CD4-positive, CD25-positive, alpha-beta regulatory T cell (primary cell): ENCODE measurements around the gene ESR1. TPM values are rescaled to one million over a fixed set of nuclear protein-coding genes. Genes with fewer than 3 reads are reported as not detected.

Source experiments
- ATAC-seq, 2 donors: fragments of 150-1000 bp; cut with Tn5 transposase; one replicate each; pipeline ENCODE4 v1.10.0; 2021; ENCODE audit warnings: low read depth in 2 of 2, moderate number of reproducible peaks in 2 of 2, moderate library complexity in 1 of 2
- DNase-seq, 3 donors: peaks; one replicate each; pipeline versions ENCODE4 v3.0.0 to v3.0.0-alpha.2; 2012 to 2022; ENCODE audit warnings: mixed read lengths in 1 of 3
- H3K27ac ChIP-seq: one replicate; pipeline ENCODE4 v1.7.0; 2013; ENCODE audit warnings: mild to moderate bottlenecking, low read length; ENCODE audit not compliant: insufficient read depth, poor library complexity, severe bottlenecking
- H3K27me3 ChIP-seq: one replicate; pipeline ENCODE4 v1.7.0; 2013; ENCODE audit warnings: low read length; ENCODE audit not compliant: control insufficient read depth, insufficient read depth
- H3K36me3 ChIP-seq: one replicate; pipeline ENCODE4 v1.7.0; 2013; ENCODE audit warnings: mild to moderate bottlenecking, low read length, moderate library complexity; ENCODE audit not compliant: control insufficient read depth, insufficient read depth
- H3K4me1 ChIP-seq: 2 replicates; pipeline ENCODE4 v1.7.0; 2013; ENCODE audit warnings: mild to moderate bottlenecking, low read length; ENCODE audit not compliant: insufficient read depth, control insufficient read depth, poor library complexity, severe bottlenecking
- H3K4me3 ChIP-seq: one replicate; pipeline ENCODE4 v1.7.0; 2013; ENCODE audit warnings: low read depth, mild to moderate bottlenecking, low read length, moderate library complexity
- H3K9me3 ChIP-seq, 2 experiments: 1 replicate in 1 of 2; 2 replicates in 1 of 2; pipeline ENCODE4 v1.7.0; 2013; ENCODE audit warnings: low read length in 2 of 2, mild to moderate bottlenecking in 1 of 2, moderate library complexity in 1 of 2; ENCODE audit not compliant: control insufficient read depth in 2 of 2
- H3K27ac Mint-ChIP-seq, 3 donors: one replicate each; pipeline ENCODE4 v1.8.0; 2020 to 2022; ENCODE audit warnings: mild to moderate bottlenecking in 3 of 3, mixed read lengths in 3 of 3, moderate library complexity in 2 of 3
- H3K27me3 Mint-ChIP-seq: one replicate; pipeline ENCODE4 v1.8.0; 2022; ENCODE audit warnings: mild to moderate bottlenecking, mixed read lengths
- H3K36me3 Mint-ChIP-seq: one replicate; pipeline ENCODE4 v1.8.0; 2020; ENCODE audit warnings: mixed read lengths
- H3K4me1 Mint-ChIP-seq, 4 donors: one replicate each; pipeline ENCODE4 v1.8.0; 2020 to 2022; ENCODE audit warnings: mixed read lengths in 4 of 4, mild to moderate bottlenecking in 1 of 4
- H3K4me3 Mint-ChIP-seq, 4 donors: one replicate each; pipeline ENCODE4 v1.8.0; 2020 to 2022; ENCODE audit warnings: mild to moderate bottlenecking in 4 of 4, mixed read lengths in 4 of 4, moderate library complexity in 3 of 4
- H3K9me3 Mint-ChIP-seq, 7 donors: one replicate each; pipeline ENCODE4 v1.8.0; 2020 to 2022; ENCODE audit warnings: mixed read lengths in 7 of 7, mild to moderate bottlenecking in 3 of 7, moderate library complexity in 2 of 7
- polyA plus RNA-seq, 4 donors: library from polyadenylated mRNA; unstranded; fragments of 300-500 nt; fragmentation: Illumina TruSeq; gene quantifications; one replicate each; pipeline ENCODE4 v1.2.3, GENCODE V29; 2021
- total RNA-seq: library from RNA; stranded (reverse); gene quantifications from one replicate; pipeline ENCODE4 v1.2.3, GENCODE V29; 2022

Gene ESR1
- total and polyA plus RNA-seq, 5 donors from 2014 or later, result 0.18 to 4.7 (median 0.68) TPM

DNA sequence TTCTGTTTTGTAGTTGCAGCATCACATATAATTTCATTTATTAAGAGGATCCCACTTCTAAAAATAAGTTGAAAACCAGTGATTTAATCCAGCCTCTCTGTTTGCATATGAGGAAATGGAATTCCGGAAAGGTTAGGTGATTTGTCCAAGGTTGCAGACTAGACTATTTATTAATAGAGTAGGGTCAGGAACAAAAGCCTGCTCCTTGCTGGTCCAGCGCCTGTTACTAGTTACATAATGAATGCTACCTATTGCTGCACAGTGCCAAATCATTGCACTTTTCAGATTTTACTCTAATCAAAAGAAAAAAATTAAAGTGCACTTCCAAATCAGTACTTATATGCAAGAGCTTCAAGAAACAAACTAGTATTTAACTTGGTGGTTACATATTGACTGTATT lies 238.6 kb downstream of the ESR1 start:
- H3K9me3 ChIP-seq, result no peaks in the 10 kb centered on the region
- no peak overlapping the region for H3K27ac Mint-ChIP-seq
- peaks cover 4% of the 10 kb centered on the region for H3K27me3 Mint-ChIP-seq
- H3K36me3 ChIP-seq, result no peaks in the 10 kb centered on the region
- H3K36me3 Mint-ChIP-seq, result no peaks in the 10 kb centered on the region
- no peak overlapping the region for H3K4me3 Mint-ChIP-seq
- H3K4me3 ChIP-seq, result no peak overlapping the region
- H3K27ac ChIP-seq, result no peak overlapping the region
- DNase-seq (no peak), ATAC-seq (no peak)
- H3K4me1 Mint-ChIP-seq, result no peaks in the 10 kb centered on the region
- H3K4me1 ChIP-seq, result no peaks in the 10 kb centered on the region
- H3K27me3 ChIP-seq, result no peaks in the 10 kb centered on the region
- H3K9me3 Mint-ChIP-seq, result peaks cover 0 to 6% (median 0%) of the 10 kb centered on the region in 7 donors

DNA sequence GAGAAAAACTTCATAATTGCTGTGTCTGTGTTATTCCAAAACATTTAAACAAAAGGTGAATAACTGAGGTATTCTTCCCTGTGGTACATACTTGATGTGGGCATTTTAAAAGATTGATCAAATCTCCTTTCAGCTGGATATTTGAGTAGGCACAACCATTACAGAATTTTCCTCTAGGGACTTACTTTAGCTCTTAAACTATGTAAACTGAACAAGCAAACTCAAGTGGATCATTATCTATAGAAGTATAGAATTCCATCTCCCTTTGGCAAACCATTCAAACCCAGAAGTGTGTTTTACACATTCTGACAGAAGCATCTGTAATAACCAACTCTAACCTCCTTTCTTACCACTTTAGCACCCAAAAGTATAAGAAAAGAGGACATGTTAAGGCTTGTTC lies 241.4 kb downstream of the ESR1 start:
- ATAC-seq, result no peak
- Mint-ChIP-seq H3K36me3 (no peaks in the 10 kb centered on the region), H3K4me1 (no peaks in the 10 kb centered on the region), H3K27ac (no peak overlapping the region), H3K4me3 (no peak overlapping the region), H3K9me3 (no peaks in the 10 kb centered on the region), H3K27me3 (peaks cover 4% of the 10 kb centered on the region)
- H3K4me1 ChIP-seq, result no peaks in the 10 kb centered on the region
- no peaks in the 10 kb centered on the region for H3K36me3 ChIP-seq
- no peak overlapping the region for H3K27ac ChIP-seq
- H3K4me3 ChIP-seq, result no peak overlapping the region
- H3K9me3 ChIP-seq, result no peaks in the 10 kb centered on the region
- no peaks in the 10 kb centered on the region for H3K27me3 ChIP-seq
- DNase-seq, result no peak

DNA sequence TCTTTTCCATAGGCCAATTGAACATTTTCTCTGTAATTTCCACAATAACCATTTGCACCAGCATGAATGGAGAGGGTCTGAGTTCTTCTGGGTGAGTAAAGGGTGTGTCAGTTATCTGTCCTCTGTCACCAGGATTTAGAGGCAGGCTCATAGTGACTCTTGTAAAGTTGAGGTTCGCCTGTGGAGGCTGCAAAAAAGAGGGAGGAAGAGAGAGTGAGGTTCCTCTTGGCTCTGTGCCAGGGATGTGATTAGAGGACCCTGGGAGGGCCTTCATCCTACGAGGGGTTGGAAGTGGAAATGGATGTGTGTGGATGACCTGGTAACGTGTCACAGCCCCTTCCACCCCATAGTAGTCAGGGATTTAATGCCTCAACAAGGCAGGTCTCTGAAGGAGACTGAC lies 242.0 kb downstream of the ESR1 start:
- no peak overlapping the region for H3K4me3 Mint-ChIP-seq
- no peak for ATAC-seq

DNA sequence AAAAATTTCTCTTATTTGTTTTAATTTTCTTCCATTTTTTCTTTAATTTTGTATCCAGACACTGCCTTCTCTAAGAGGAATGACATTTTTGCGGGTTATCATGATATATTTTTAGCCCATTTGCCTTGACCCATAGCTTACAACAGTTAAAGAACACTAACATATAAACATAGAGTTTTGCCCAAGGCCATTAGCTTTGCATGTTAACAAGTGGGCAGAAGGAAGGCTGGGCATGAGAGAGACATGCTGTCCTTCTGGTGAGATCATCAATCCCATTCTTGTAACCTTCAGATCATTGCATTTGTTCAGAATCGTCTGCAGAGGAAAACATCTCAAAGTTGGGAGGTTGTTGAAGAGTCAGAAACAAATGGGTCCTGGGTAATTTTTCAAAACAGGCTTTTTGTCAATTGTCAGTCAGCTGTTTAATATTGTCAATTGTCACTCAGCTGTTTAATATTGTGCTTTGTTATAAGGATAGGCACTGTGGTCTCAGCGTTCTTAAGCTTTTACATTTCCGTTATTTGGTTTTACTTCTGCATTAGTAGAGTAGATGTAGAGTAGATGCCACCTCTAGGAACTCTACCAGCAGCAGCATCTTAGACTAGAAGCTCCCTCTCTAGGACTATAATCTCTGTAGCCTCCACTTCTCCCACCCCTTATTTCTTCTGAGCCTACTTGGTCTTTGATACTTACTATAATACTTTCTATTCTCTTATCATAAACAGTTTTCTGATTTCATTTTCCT lies 243.1 kb downstream of the ESR1 start:
- no peak for ATAC-seq
- Mint-ChIP-seq H3K9me3 (no peaks in the 10 kb centered on the region), H3K4me1 (no peaks in the 10 kb centered on the region), H3K27ac (peak overlapping the region in 1 of 3 donors; percentile 87), H3K4me3 (no peak overlapping the region), H3K36me3 (no peaks in the 10 kb centered on the region), H3K27me3 (no peaks in the 10 kb centered on the region)
- Histone ChIP-seq H3K27me3 (no peaks in the 10 kb centered on the region), H3K36me3 (no peaks in the 10 kb centered on the region), H3K4me1 (no peaks in the 10 kb centered on the region), H3K9me3 (no peaks in the 10 kb centered on the region), H3K27ac (no peak overlapping the region), H3K4me3 (no peak overlapping the region)
- no peak for DNase-seq

More for the DNA sequence above, 242.0 kb downstream of the ESR1 start:
- Histone ChIP-seq H3K4me1 (no peaks in the 10 kb centered on the region), H3K27ac (no peak overlapping the region), H3K36me3 (no peaks in the 10 kb centered on the region), H3K9me3 (no peaks in the 10 kb centered on the region), H3K27me3 (no peaks in the 10 kb centered on the region), H3K4me3 (no peak overlapping the region)
- Mint-ChIP-seq H3K27me3 (peaks cover 4% of the 10 kb centered on the region), H3K9me3 (no peaks in the 10 kb centered on the region), H3K4me1 (no peaks in the 10 kb centered on the region), H3K27ac (no peak overlapping the region), H3K36me3 (no peaks in the 10 kb centered on the region)
- DNase-seq, result no peak

DNA sequence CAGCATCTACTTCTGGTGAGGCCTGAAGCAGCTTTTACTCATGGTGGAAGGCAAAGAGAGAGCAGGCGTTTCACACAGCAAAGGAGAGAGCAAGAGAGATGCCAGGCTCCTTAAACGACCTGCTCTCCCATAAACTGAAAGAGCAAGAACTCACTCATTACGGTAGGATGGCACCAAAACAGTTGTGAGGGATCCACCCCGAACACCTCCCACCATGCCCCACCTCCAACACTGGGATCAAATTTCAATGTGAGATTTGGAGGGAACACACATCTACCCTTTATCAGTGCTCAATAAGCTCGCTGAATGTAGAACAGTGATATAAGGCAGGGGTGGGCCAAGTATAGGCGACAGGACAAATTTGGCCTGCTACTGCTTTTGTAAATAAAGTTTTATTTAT lies 244.6 kb downstream of the ESR1 start:
- H3K27ac ChIP-seq, result no peak overlapping the region
- no peak overlapping the region for H3K27ac Mint-ChIP-seq
- H3K27me3 ChIP-seq, result no peaks in the 10 kb centered on the region
- H3K36me3 ChIP-seq, result no peaks in the 10 kb centered on the region
- H3K4me1 ChIP-seq, result no peaks in the 10 kb centered on the region
- no peak for DNase-seq
- H3K27me3 Mint-ChIP-seq, result no peaks in the 10 kb centered on the region
- no peaks in the 10 kb centered on the region for H3K36me3 Mint-ChIP-seq
- no peaks in the 10 kb centered on the region for H3K9me3 ChIP-seq
- H3K4me1 Mint-ChIP-seq, result peaks cover 0 to 4% (median 0%) of the 10 kb centered on the region in 4 donors
- no peak for ATAC-seq
- no peak overlapping the region for H3K4me3 ChIP-seq
- no peaks in the 10 kb centered on the region for H3K9me3 Mint-ChIP-seq
- no peak overlapping the region for H3K4me3 Mint-ChIP-seq

DNA sequence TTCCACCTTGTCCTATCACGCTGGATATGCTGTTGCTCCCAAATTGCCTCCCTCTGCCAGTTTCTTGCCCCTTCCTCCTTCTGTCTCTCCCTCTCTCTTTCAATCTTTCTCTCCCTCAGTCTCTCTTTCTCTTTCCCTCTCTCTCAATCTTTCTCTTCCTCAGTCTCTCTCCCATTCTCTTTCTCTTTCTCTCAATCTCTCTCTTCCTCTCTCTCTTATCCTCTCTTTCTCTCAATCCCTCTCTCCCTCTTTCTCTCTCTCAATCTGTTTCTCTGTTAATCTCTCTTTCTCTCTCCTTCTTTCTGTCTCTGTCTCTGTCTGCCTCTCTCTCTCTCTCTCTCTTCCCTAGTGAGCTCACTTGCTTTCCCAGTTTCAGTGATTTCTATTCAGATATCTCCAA lies 245.8 kb downstream of the ESR1 start:
- no peak overlapping the region for H3K27ac Mint-ChIP-seq

DNA sequence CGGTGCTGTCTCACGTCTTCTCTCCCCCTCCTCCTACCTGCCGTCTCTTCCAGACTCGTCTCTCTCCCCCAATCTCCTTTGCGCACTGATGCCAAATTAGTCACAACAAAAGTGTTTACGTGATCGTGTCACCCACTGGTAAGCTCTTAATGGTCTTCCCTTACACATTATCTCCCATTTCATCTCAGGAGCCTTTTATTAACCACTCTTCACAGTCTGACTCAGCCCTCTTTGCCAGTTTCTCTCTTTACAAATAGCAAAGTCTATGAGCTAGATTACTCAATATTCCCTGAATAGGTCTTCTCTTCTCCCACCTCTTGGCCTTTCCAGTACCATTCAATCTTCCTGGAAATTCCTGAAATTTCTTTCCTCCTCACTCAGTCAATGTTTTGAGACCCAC lies 247.0 kb downstream of the ESR1 start:
- H3K27ac ChIP-seq, result no peak overlapping the region
- no peaks in the 10 kb centered on the region for H3K36me3 ChIP-seq
- Mint-ChIP-seq H3K27me3 (no peaks in the 10 kb centered on the region), H3K27ac (no peak overlapping the region), H3K36me3 (no peaks in the 10 kb centered on the region), H3K9me3 (no peaks in the 10 kb centered on the region), H3K4me1 (peaks cover 4 to 6% (median 4%) of the 10 kb centered on the region in 4 donors), H3K4me3 (no peak overlapping the region)
- H3K4me1 ChIP-seq, result no peaks in the 10 kb centered on the region
- no peaks in the 10 kb centered on the region for H3K27me3 ChIP-seq
- no peak overlapping the region for H3K4me3 ChIP-seq
- peak in 1 of 3 donors; percentile 3 for DNase-seq
- H3K9me3 ChIP-seq, result no peaks in the 10 kb centered on the region
- ATAC-seq, result no peak

More for the DNA sequence above, 245.8 kb downstream of the ESR1 start:
- peaks cover 4 to 5% (median 4%) of the 10 kb centered on the region in 4 donors for H3K4me1 Mint-ChIP-seq
- H3K4me3 ChIP-seq, result no peak overlapping the region
- DNase-seq (no peak), ATAC-seq (no peak)
- H3K4me3 Mint-ChIP-seq, result no peak overlapping the region
- no peaks in the 10 kb centered on the region for H3K27me3 Mint-ChIP-seq
- H3K9me3 Mint-ChIP-seq, result no peaks in the 10 kb centered on the region
- no peaks in the 10 kb centered on the region for H3K36me3 Mint-ChIP-seq
- no peaks in the 10 kb centered on the region for H3K4me1 ChIP-seq
- H3K9me3 ChIP-seq, result no peaks in the 10 kb centered on the region
- no peaks in the 10 kb centered on the region for H3K27me3 ChIP-seq
- H3K36me3 ChIP-seq, result no peaks in the 10 kb centered on the region
- H3K27ac ChIP-seq, result no peak overlapping the region

DNA sequence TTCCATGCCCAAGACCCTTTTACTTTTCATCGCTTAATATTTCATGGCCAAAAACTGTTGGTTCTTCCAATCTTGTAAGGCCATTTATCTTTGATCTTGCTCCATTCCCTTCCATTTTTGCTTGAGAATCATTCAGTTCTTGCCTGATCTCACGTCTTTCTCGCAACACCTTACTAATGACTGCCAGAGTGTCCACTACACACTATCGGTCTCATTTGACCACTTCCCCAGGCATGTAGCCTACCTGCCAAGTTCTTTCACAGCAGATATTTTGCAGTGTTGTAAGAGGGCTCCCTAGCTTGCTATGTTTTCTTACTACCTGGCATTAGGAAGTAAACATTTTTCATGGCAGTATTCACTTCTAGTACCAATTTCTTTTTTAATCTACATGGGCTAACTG lies 248.0 kb downstream of the ESR1 start:
- H3K4me3 ChIP-seq, result no peak overlapping the region
- H3K4me1 ChIP-seq, result no peaks in the 10 kb centered on the region
- Mint-ChIP-seq H3K4me1 (peaks cover 4 to 6% (median 4%) of the 10 kb centered on the region in 4 donors), H3K36me3 (no peaks in the 10 kb centered on the region), H3K9me3 (no peaks in the 10 kb centered on the region), H3K27me3 (no peaks in the 10 kb centered on the region), H3K27ac (no peak overlapping the region), H3K4me3 (no peak overlapping the region)
- DNase-seq (no peak), ATAC-seq (no peak)
- H3K36me3 ChIP-seq, result no peaks in the 10 kb centered on the region
- H3K27ac ChIP-seq, result no peak overlapping the region
- no peaks in the 10 kb centered on the region for H3K9me3 ChIP-seq
- no peaks in the 10 kb centered on the region for H3K27me3 ChIP-seq
